ENCODE measurements around the gene L3MBTL4. TPM values are rescaled to one million over a fixed set of nuclear protein-coding genes. Genes with fewer than 3 reads are reported as not detected.

The L3MBTL4 gene
- total RNA-seq, 1 donor from 2014 or later = not detected

DNA sequence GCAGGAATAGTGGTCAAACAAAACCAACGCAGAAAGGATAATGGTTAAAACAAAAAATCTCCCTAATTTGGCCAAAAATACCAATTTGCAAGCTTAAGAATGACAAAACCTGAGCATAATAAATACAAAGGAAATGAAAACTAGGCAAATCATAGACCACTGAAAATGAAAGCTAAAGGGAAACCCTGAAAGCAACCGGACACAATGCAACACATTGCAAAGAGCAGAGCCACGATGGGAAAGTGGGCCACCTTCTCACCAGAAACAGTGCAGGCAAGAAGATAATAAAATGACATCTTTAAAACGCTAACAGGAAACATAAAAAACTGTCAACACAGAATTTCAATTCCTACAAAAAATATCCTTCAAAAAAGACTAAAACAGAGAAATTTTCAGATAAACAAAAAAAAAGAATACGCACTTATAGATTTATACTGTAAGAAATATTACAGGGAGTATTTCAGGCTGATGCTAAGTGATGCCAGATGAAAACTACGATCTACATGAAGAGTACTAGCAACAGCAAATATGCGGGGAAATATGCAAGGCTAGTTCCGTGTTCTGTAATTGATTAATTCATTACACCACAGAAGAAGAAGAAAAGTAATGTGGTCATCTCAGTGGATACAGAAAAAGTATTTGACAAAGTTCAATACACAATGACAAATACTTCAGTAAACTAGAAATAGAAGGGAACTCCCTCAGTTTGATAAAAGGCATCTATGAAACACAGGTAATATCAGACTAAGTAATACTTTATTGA, 239.5 kb downstream of the L3MBTL4 start:
- Histone ChIP-seq H3K27me3 (no peaks in the 10 kb centered on the region), H3K36me3 (no peaks in the 10 kb centered on the region), H3K4me1 (no peaks in the 10 kb centered on the region), H3K27ac (no peak overlapping the region), H3K9me3 (no peaks in the 10 kb centered on the region), H3K4me3 (no peak overlapping the region)
- no peak for DNase-seq (ENCODE audit: low spot score in 2 of 2)
- intact Hi-C loops (cut with DNase I) = no loop called here
- TF ChIP-seq, protein P1, sequence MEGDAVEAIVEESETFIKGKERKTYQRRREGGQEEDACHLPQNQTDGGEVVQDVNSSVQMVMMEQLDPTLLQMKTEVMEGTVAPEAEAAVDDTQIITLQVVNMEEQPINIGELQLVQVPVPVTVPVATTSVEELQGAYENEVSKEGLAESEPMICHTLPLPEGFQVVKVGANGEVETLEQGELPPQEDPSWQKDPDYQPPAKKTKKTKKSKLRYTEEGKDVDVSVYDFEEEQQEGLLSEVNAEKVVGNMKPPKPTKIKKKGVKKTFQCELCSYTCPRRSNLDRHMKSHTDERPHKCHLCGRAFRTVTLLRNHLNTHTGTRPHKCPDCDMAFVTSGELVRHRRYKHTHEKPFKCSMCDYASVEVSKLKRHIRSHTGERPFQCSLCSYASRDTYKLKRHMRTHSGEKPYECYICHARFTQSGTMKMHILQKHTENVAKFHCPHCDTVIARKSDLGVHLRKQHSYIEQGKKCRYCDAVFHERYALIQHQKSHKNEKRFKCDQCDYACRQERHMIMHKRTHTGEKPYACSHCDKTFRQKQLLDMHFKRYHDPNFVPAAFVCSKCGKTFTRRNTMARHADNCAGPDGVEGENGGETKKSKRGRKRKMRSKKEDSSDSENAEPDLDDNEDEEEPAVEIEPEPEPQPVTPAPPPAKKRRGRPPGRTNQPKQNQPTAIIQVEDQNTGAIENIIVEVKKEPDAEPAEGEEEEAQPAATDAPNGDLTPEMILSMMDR (IDR thresholded peaks at IDR 0.05) = no peak

DNA sequence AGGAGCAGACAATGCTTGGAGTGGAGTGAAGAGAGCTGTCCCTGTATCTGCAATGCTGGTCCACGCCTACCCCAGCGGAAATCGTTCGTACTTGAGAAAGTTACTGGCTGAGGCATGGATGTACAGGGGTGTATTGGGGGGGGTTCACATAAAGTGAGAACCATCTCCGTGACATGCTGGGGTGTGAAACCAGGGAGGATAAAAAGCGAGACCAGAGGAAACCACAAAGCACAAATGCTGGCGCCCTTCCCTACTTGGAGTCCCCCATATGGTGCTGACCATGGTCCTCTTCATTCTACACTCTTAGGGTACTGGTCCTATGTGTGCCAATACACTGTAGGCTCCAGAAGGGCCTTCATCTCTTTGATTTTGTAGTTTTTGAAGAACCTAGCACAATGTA, 244.1 kb downstream of the L3MBTL4 start:
- intact Hi-C loops (cut with DNase I) = no loop called here
- TF ChIP-seq, protein P1 (IDR thresholded peaks at IDR 0.05) = no peak

GRCh38 chr18:6161549-6161948, 253.2 kb downstream of the L3MBTL4 start:
- no peaks in the 10 kb centered on the region for H3K36me3 ChIP-seq
- H3K9me3 ChIP-seq = no peaks in the 10 kb centered on the region
- DNase-seq (ENCODE audit: low spot score in 2 of 2) = no peak
- no peak overlapping the region for H3K4me3 ChIP-seq
- TF ChIP-seq, protein P1 (IDR thresholded peaks at IDR 0.05) = no peak
- intact Hi-C loops (cut with DNase I) = no loop called here
- H3K4me1 ChIP-seq = no peaks in the 10 kb centered on the region
- no peak overlapping the region for H3K27ac ChIP-seq
- H3K27me3 ChIP-seq = no peaks in the 10 kb centered on the region

More for the DNA sequence above, 244.1 kb downstream of the L3MBTL4 start:
- H3K9me3 ChIP-seq = no peaks in the 10 kb centered on the region
- H3K4me3 ChIP-seq = no peak overlapping the region
- no peaks in the 10 kb centered on the region for H3K27me3 ChIP-seq
- H3K27ac ChIP-seq = no peak overlapping the region
- DNase-seq (ENCODE audit: low spot score in 2 of 2) = no peak
- H3K4me1 ChIP-seq = no peaks in the 10 kb centered on the region
- no peaks in the 10 kb centered on the region for H3K36me3 ChIP-seq

GRCh38 chr18:6159426-6159825, 255.3 kb downstream of the L3MBTL4 start:
- TF ChIP-seq, protein P1 (IDR thresholded peaks at IDR 0.05) = no peak
- intact Hi-C loops (cut with DNase I) = no loop called here
- Histone ChIP-seq H3K36me3 (no peaks in the 10 kb centered on the region), H3K4me3 (no peak overlapping the region), H3K27me3 (no peaks in the 10 kb centered on the region), H3K27ac (no peak overlapping the region), H3K4me1 (no peaks in the 10 kb centered on the region), H3K9me3 (no peaks in the 10 kb centered on the region)
- DNase-seq (ENCODE audit: low spot score in 2 of 2) = no peak

- Histone ChIP-seq H3K27me3 (no peaks in the 10 kb centered on the region), H3K36me3 (no peaks in the 10 kb centered on the region), H3K4me1 (no peaks in the 10 kb centered on the region), H3K4me3 (no peak overlapping the region), H3K9me3 (peaks cover 0 to 3% of the 10 kb centered on the region in 2 donors), H3K27ac (no peak overlapping the region)
- DNase-seq (ENCODE audit: low spot score in 2 of 2) = no peak
- intact Hi-C loops (cut with DNase I) = no loop called here
- TF ChIP-seq, protein P1 (IDR thresholded peaks at IDR 0.05) = no peak
Observed at GRCh38 chr18:6158958-6159357, 255.8 kb downstream of the L3MBTL4 start.

Data from ascending aorta (tissue), 2 donors.